ENCODE data around the gene IFITM5.
"Not testable (repeated sequence)": the region's sequence is repeated elsewhere in the genome, so short reads cannot be mapped to it uniquely, and the experiment has no call there.

IFITM5 gene

GRCh38 chr11:324593-325517 is 25.5 kb upstream of the IFITM5 start:
- peak overlapping the region; percentile 85 for H3K27ac Mint-ChIP-seq (ENCODE audit: low read depth)
- not testable (repeated sequence) for H3K9me3 Mint-ChIP-seq; DNase-seq (ENCODE audit: low spot score in 2 of 2); H3K27me3 Mint-ChIP-seq; ATAC-seq (replicated peaks; ENCODE audit: extremely low read depth, poor library complexity, severe bottlenecking); H3K36me3 Mint-ChIP-seq (ENCODE audit: insufficient read depth)
- peaks cover 53% of the 10 kb centered on the region for H3K4me1 Mint-ChIP-seq
- peak overlapping the region; percentile 45 for H3K4me3 Mint-ChIP-seq

- Mint-ChIP-seq H3K27ac (ENCODE audit: low read depth) (peak overlapping the region; percentile 85), H3K4me3 (no peak overlapping the region), H3K36me3 (ENCODE audit: insufficient read depth) (peaks cover 2% of the 10 kb centered on the region), H3K9me3 (no peaks in the 10 kb centered on the region), H3K4me1 (peaks cover 52% of the 10 kb centered on the region), H3K27me3 (no peaks in the 10 kb centered on the region)
- no peak for DNase-seq (ENCODE audit: low spot score in 2 of 2)
- ATAC-seq (replicated peaks; ENCODE audit: extremely low read depth, poor library complexity, severe bottlenecking), result no peak
Measured at GRCh38 chr11:324156-324555, 24.8 kb upstream of the IFITM5 start.

- not testable (repeated sequence) for H3K27me3 Mint-ChIP-seq; DNase-seq (ENCODE audit: low spot score in 2 of 2); ATAC-seq (replicated peaks; ENCODE audit: extremely low read depth, poor library complexity, severe bottlenecking); H3K9me3 Mint-ChIP-seq
- Mint-ChIP-seq H3K4me1 (peaks cover 41% of the 10 kb centered on the region), H3K36me3 (ENCODE audit: insufficient read depth) (peaks cover 30% of the 10 kb centered on the region), H3K27ac (ENCODE audit: low read depth) (peak overlapping the region; percentile 81), H3K4me3 (peak overlapping the region; percentile 63)
Measured at GRCh38 chr11:319888-320273, 20.6 kb upstream of the IFITM5 start.

- not testable (repeated sequence) for ATAC-seq (replicated peaks; ENCODE audit: extremely low read depth, poor library complexity, severe bottlenecking); DNase-seq (ENCODE audit: low spot score in 2 of 2); H3K27me3 Mint-ChIP-seq; H3K9me3 Mint-ChIP-seq
- Mint-ChIP-seq H3K27ac (ENCODE audit: low read depth) (peak overlapping the region; percentile 81), H3K36me3 (ENCODE audit: insufficient read depth) (peaks cover 35% of the 10 kb centered on the region), H3K4me3 (peak overlapping the region; percentile 63), H3K4me1 (peaks cover 35% of the 10 kb centered on the region)
Measured at GRCh38 chr11:319121-319887, 20.0 kb upstream of the IFITM5 start.

- Mint-ChIP-seq H3K4me3 (peak overlapping the region; percentile 63), H3K4me1 (peaks cover 43% of the 10 kb centered on the region), H3K36me3 (ENCODE audit: insufficient read depth) (peaks cover 42% of the 10 kb centered on the region)
- DNase-seq (ENCODE audit: low spot score in 2 of 2); H3K27ac Mint-ChIP-seq (ENCODE audit: low read depth); H3K9me3 Mint-ChIP-seq; H3K27me3 Mint-ChIP-seq: not testable (repeated sequence)
- peak; percentile 29 for ATAC-seq (replicated peaks; ENCODE audit: extremely low read depth, poor library complexity, severe bottlenecking)
Measured at GRCh38 chr11:318405-319120, 19.2 kb upstream of the IFITM5 start.

GRCh38 chr11:317668-318404 is 18.5 kb upstream of the IFITM5 start:
- not testable (repeated sequence) for H3K27me3 Mint-ChIP-seq; DNase-seq (ENCODE audit: low spot score in 2 of 2); H3K9me3 Mint-ChIP-seq; ATAC-seq (replicated peaks; ENCODE audit: extremely low read depth, poor library complexity, severe bottlenecking)
- Mint-ChIP-seq H3K36me3 (ENCODE audit: insufficient read depth) (peaks cover 42% of the 10 kb centered on the region), H3K4me3 (peak overlapping the region; percentile 89), H3K27ac (ENCODE audit: low read depth) (peak overlapping the region; percentile 98), H3K4me1 (peaks cover 50% of the 10 kb centered on the region)

- Mint-ChIP-seq H3K4me3 (peak overlapping the region; percentile 89), H3K27me3 (no peaks in the 10 kb centered on the region), H3K9me3 (no peaks in the 10 kb centered on the region), H3K4me1 (peaks cover 59% of the 10 kb centered on the region), H3K27ac (ENCODE audit: low read depth) (peak overlapping the region; percentile 98), H3K36me3 (ENCODE audit: insufficient read depth) (peaks cover 44% of the 10 kb centered on the region)
- DNase-seq (ENCODE audit: low spot score in 2 of 2), result no peak
- ATAC-seq (replicated peaks; ENCODE audit: extremely low read depth, poor library complexity, severe bottlenecking), result peak; percentile 6
Measured at GRCh38 chr11:316891-317301, 17.6 kb upstream of the IFITM5 start.

- no peaks in the 10 kb centered on the region for H3K27me3 Mint-ChIP-seq
- no peak for DNase-seq (ENCODE audit: low spot score in 2 of 2)
Measured at GRCh38 chr11:316031-316701, 16.8 kb upstream of the IFITM5 start.

GRCh38 chr11:315516-315994 is 16.2 kb upstream of the IFITM5 start:
- no peaks in the 10 kb centered on the region for H3K27me3 Mint-ChIP-seq
- H3K27ac Mint-ChIP-seq (ENCODE audit: low read depth), result peak overlapping the region; percentile 96
- peaks cover 56% of the 10 kb centered on the region for H3K4me1 Mint-ChIP-seq
- H3K4me3 Mint-ChIP-seq, result peak overlapping the region; percentile 89
- H3K9me3 Mint-ChIP-seq, result no peaks in the 10 kb centered on the region
- H3K36me3 Mint-ChIP-seq (ENCODE audit: insufficient read depth), result peaks cover 48% of the 10 kb centered on the region
- DNase-seq (ENCODE audit: low spot score in 2 of 2), result no peak
- no peak for ATAC-seq (replicated peaks; ENCODE audit: extremely low read depth, poor library complexity, severe bottlenecking)

More at GRCh38 chr11:316031-316701, 16.8 kb upstream of the IFITM5 start:
- H3K9me3 Mint-ChIP-seq, result no peaks in the 10 kb centered on the region
- ATAC-seq (replicated peaks; ENCODE audit: extremely low read depth, poor library complexity, severe bottlenecking), result no peak
- H3K4me3 Mint-ChIP-seq, result peak overlapping the region; percentile 89
- H3K4me1 Mint-ChIP-seq, result peaks cover 62% of the 10 kb centered on the region
- H3K27ac Mint-ChIP-seq (ENCODE audit: low read depth), result peak overlapping the region; percentile 98
- H3K36me3 Mint-ChIP-seq (ENCODE audit: insufficient read depth), result peaks cover 48% of the 10 kb centered on the region

- H3K4me1 Mint-ChIP-seq, result peaks cover 52% of the 10 kb centered on the region
- H3K36me3 Mint-ChIP-seq (ENCODE audit: insufficient read depth), result peaks cover 48% of the 10 kb centered on the region
- H3K27ac Mint-ChIP-seq (ENCODE audit: low read depth), result peak overlapping the region; percentile 96
- H3K27me3 Mint-ChIP-seq, result no peaks in the 10 kb centered on the region
- DNase-seq (ENCODE audit: low spot score in 2 of 2) (no peak), ATAC-seq (replicated peaks; ENCODE audit: extremely low read depth, poor library complexity, severe bottlenecking) (no peak)
- H3K4me3 Mint-ChIP-seq, result peak overlapping the region; percentile 89
- H3K9me3 Mint-ChIP-seq, result no peaks in the 10 kb centered on the region
Measured at GRCh38 chr11:315051-315481, 15.7 kb upstream of the IFITM5 start.

GRCh38 chr11:314554-314875 is 15.2 kb upstream of the IFITM5 start:
- peaks cover 49% of the 10 kb centered on the region for H3K36me3 Mint-ChIP-seq (ENCODE audit: insufficient read depth)
- peak; percentile 0 for ATAC-seq (replicated peaks; ENCODE audit: extremely low read depth, poor library complexity, severe bottlenecking)

More at GRCh38 chr11:314554-314875, 15.2 kb upstream of the IFITM5 start:
- H3K9me3 Mint-ChIP-seq; H3K27me3 Mint-ChIP-seq; DNase-seq (ENCODE audit: low spot score in 2 of 2): not testable (repeated sequence)
- peaks cover 50% of the 10 kb centered on the region for H3K4me1 Mint-ChIP-seq
- H3K4me3 Mint-ChIP-seq, result peak overlapping the region; percentile 89
- peak overlapping the region; percentile 96 for H3K27ac Mint-ChIP-seq (ENCODE audit: low read depth)

Measured in central memory CD8-positive, alpha-beta T cell (primary cell).